Gastroesophageal sphincter (tissue), 4 donors: Measurements from ENCODE around the gene BGLAP. TPM values are rescaled to one million over a fixed set of nuclear protein-coding genes. Genes with fewer than 3 reads are reported as not detected.

Experiments used
- ATAC-seq: fragments of 150-250 bp; one replicate; pipeline ENCODE4 v1.9.1; 2016; ENCODE audit warnings: mild to moderate bottlenecking, moderate library complexity
- H3K27ac ChIP-seq, 4 donors: fragments of 200-600 bp; sonication (generic) in 3 of 4; 1 replicate in 3 of 4; 2 replicates in 1 of 4; pipeline ENCODE4 v1.5.1; 2016 to 2019
- H3K27me3 ChIP-seq: fragments of 200-600 bp; sonication (generic); one replicate; pipeline ENCODE4 v1.5.1; 2019
- H3K36me3 ChIP-seq, 2 donors: fragments of 200-600 bp; sonication (generic); one replicate each; pipeline ENCODE4 v1.5.1; 2019; ENCODE audit warnings: control low read depth in 1 of 2
- H3K4me1 ChIP-seq, 3 donors: fragments of 200-600 bp; sonication (generic); 1 replicate in 2 of 3; 2 replicates in 1 of 3; pipeline ENCODE4 v1.5.1; 2016 to 2019; ENCODE audit warnings: control low read depth in 2 of 3
- H3K4me3 ChIP-seq, 2 donors: fragments of 200-600 bp; sonication (generic); one replicate each; pipeline ENCODE4 v1.5.1; 2019; ENCODE audit warnings: mild to moderate bottlenecking in 1 of 2, moderate library complexity in 1 of 2
- H3K9me3 ChIP-seq, 3 donors: fragments of 200-600 bp; sonication (generic); one replicate each; pipeline ENCODE4 v1.5.1; 2017 to 2019; ENCODE audit warnings: control low read depth in 2 of 3
- EP300 ChIP-seq: sonication (generic); formaldehyde crosslinking; IDR thresholded peaks from one replicate; pipeline ENCODE4 v1.6.1; 2017; ENCODE audit warnings: antibody characterized with exemption, mild to moderate bottlenecking
- POLR2A ChIP-seq, 2 donors: fragments of 450-650 bp; IDR thresholded peaks; one replicate each; pipeline ENCODE4 v1.6.1; 2017; ENCODE audit warnings: antibody characterized with exemption in 2 of 2, mild to moderate bottlenecking in 2 of 2, moderate library complexity in 1 of 2
- POLR2AphosphoS5 ChIP-seq: sonication (generic); formaldehyde crosslinking; IDR thresholded peaks from one replicate; pipeline ENCODE4 v1.6.1; 2017; ENCODE audit warnings: antibody characterized with exemption
- WGBS, 2 donors: methylation state at CpG; one replicate each; pipeline ENCODE4 v1.1.5; 2018; ENCODE audit warnings: low coverage in 1 of 2; 5-methylcytosine and 5-hydroxymethylcytosine counted together
- total RNA-seq, 4 donors: library from RNA; depleted of rRNA; stranded (reverse); fragments of >200 nt; gene quantifications; one replicate each; pipeline ENCODE4 v1.1.0, GENCODE V29; 2016
- TF ChIP-seq, protein P1 (sequence below), 4 experiments: fragments of 200-600 bp in 2 of 4; fragments of 450-650 bp in 2 of 4; sonication (generic) in 1 of 4; IDR thresholded peaks; one replicate each; pipeline ENCODE4 v1.5.1; 2017 to 2019; ENCODE audit warnings: antibody characterized with exemption in 4 of 4, mild to moderate bottlenecking in 2 of 4, moderate library complexity in 2 of 4

Gene BGLAP
- total RNA-seq, 4 donors from 2014 or later: 0.54 TPM; not detected in 3

DNA sequence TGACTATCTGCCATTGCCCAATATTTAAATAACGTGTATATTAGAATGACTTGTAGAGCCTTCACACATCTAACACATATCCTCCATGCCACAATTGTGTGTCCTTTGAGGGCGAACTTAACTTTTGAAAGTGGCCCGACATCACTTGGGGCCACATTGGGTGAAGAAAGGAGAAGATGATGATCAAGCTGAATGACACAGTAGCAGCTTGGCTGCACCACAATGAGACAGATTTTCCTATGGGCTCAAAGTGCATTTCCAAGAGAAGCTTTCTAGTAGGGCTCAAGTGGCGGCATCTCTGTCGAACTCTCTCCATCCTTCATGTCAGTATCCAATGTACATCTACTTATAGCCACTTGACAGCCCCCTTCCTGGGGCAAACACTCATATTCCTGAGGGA lies 3.7 kb upstream of the BGLAP start:
- 93 to 95% methylated on average over 4 to 5 of the region's 5 CpGs for WGBS, 2 donors
- Histone ChIP-seq H3K27me3 (no peaks in the 10 kb centered on the region), H3K4me1 (no peaks in the 10 kb centered on the region), H3K9me3 (no peaks in the 10 kb centered on the region), H3K27ac (no peak overlapping the region), H3K4me3 (no peak overlapping the region), H3K36me3 (peaks cover 0 to 98% of the 10 kb centered on the region in 2 donors)
- no peak for ATAC-seq
- TF ChIP-seq EP300: no peak
- no peak for TF ChIP-seq POLR2A (IDR thresholded peaks at IDR 0.05)
- TF ChIP-seq POLR2AphosphoS5: no peak
- TF ChIP-seq, protein P1, sequence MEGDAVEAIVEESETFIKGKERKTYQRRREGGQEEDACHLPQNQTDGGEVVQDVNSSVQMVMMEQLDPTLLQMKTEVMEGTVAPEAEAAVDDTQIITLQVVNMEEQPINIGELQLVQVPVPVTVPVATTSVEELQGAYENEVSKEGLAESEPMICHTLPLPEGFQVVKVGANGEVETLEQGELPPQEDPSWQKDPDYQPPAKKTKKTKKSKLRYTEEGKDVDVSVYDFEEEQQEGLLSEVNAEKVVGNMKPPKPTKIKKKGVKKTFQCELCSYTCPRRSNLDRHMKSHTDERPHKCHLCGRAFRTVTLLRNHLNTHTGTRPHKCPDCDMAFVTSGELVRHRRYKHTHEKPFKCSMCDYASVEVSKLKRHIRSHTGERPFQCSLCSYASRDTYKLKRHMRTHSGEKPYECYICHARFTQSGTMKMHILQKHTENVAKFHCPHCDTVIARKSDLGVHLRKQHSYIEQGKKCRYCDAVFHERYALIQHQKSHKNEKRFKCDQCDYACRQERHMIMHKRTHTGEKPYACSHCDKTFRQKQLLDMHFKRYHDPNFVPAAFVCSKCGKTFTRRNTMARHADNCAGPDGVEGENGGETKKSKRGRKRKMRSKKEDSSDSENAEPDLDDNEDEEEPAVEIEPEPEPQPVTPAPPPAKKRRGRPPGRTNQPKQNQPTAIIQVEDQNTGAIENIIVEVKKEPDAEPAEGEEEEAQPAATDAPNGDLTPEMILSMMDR (IDR thresholded peaks at IDR 0.05): no peak

GRCh38 chr1:156241311-156241811 lies 623 bp upstream of the BGLAP start:
- Histone ChIP-seq H3K4me3 (no peak overlapping the region), H3K27ac (no peak overlapping the region), H3K27me3 (peaks cover 29% of the 10 kb centered on the region), H3K4me1 (peaks cover 0 to 14% (median 9%) of the 10 kb centered on the region in 3 donors), H3K36me3 (peaks cover 0 to 73% of the 10 kb centered on the region in 2 donors), H3K9me3 (no peaks in the 10 kb centered on the region)
- ATAC-seq: no peak
- WGBS, 2 donors: 70% methylated on average over 2 of the region's 15 CpGs; no CpG with 5 or more reads in 1 of the 2 donors
- TF ChIP-seq POLR2AphosphoS5: no peak
- TF ChIP-seq EP300: no peak
- TF ChIP-seq, protein P1 (IDR thresholded peaks at IDR 0.05): no peak
- TF ChIP-seq POLR2A (IDR thresholded peaks at IDR 0.05): no peak

DNA sequence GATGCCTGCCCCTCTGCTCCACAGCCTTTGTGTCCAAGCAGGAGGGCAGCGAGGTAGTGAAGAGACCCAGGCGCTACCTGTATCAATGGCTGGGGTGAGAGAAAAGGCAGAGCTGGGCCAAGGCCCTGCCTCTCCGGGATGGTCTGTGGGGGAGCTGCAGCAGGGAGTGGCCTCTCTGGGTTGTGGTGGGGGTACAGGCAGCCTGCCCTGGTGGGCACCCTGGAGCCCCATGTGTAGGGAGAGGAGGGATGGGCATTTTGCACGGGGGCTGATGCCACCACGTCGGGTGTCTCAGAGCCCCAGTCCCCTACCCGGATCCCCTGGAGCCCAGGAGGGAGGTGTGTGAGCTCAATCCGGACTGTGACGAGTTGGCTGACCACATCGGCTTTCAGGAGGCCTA lies 754 bp downstream of the BGLAP start:
- no CpG with 5 or more reads among the region's 10 CpGs for WGBS, 2 donors
- Histone ChIP-seq H3K27me3 (peaks cover 37% of the 10 kb centered on the region), H3K36me3 (peaks cover 0 to 59% of the 10 kb centered on the region in 2 donors), H3K4me3 (no peak overlapping the region), H3K9me3 (no peaks in the 10 kb centered on the region), H3K4me1 (peaks cover 0 to 28% (median 18%) of the 10 kb centered on the region in 3 donors), H3K27ac (no peak overlapping the region)
- TF ChIP-seq EP300 (no peak), POLR2A (IDR thresholded peaks at IDR 0.05) (no peak), POLR2AphosphoS5 (no peak)
- TF ChIP-seq, protein P1 (IDR thresholded peaks at IDR 0.05): no peak
- no peak for ATAC-seq

DNA sequence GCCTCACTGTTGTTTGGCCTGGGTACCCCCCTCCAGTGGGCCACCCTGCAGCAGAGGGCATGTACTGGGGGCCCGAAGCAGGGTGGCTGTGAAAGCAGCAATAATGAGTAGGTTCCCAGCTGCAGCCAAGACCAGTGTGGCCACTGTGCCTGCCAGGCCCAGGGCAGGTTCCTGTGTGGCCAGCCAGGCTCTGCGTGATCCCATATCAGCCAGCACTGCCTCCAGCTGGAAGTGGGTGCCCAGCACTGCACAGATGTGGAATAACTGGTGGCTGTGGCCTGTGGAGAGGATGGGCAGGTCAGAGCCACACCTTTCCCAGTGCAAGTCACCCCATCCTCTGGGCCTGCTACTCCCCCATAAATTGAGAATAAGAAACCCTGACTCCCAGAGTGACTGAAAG lies 2.1 kb downstream of the BGLAP start:
- ATAC-seq: no peak
- peaks cover 0 to 48% of the 10 kb centered on the region in 2 donors for H3K36me3 ChIP-seq

More for the DNA sequence above, 2.1 kb downstream of the BGLAP start:
- WGBS, 2 donors: no CpG with 5 or more reads among the region's 2 CpGs
- Histone ChIP-seq H3K27me3 (peaks cover 37% of the 10 kb centered on the region), H3K9me3 (no peaks in the 10 kb centered on the region), H3K27ac (no peak overlapping the region), H3K4me1 (peaks cover 0 to 35% (median 20%) of the 10 kb centered on the region in 3 donors), H3K4me3 (no peak overlapping the region)
- TF ChIP-seq POLR2A (IDR thresholded peaks at IDR 0.05): no peak
- no peak for TF ChIP-seq EP300
- TF ChIP-seq, protein P1 (IDR thresholded peaks at IDR 0.05): no peak
- TF ChIP-seq POLR2AphosphoS5: no peak
